Panc1 (cell line): ENCODE results near the gene SIRPA. TPM values are rescaled to one million over a fixed set of nuclear protein-coding genes. Genes with fewer than 3 reads are reported as not detected.

Source experiments
- ATAC-seq: fragments of 200-7000 bp; cut with Tn5 transposase; 2 replicates; pipeline ENCODE4 v1.9.1; 2020; ENCODE audit warnings: mild to moderate bottlenecking, moderate library complexity
- BruUV-seq: library from RNA; stranded (reverse); fragments of 400-500 nt; replicated peaks from 2 replicates; lab custom pipeline; 2021; lab: Mats Ljungman, UMichigan
- CTCF ChIA-PET: fragments of 300-600 bp; sonication (Branson Sonifier 250); formaldehyde crosslinking; loops from one replicate; lab custom pipeline; 2022; ENCODE audit warnings: antibody characterized with exemption; lab: Charles Lee
- POLR2A ChIA-PET: fragments of 300-600 bp; sonication (Branson Sonifier 250); formaldehyde crosslinking; loops from one replicate; lab custom pipeline; 2022; ENCODE audit warnings: antibody characterized with exemption; lab: Charles Lee
- DNase-seq: peaks from one replicate; pipeline ENCODE4 v3.0.0-alpha.2; 2010; ENCODE audit warnings: low read depth, low spot score
- H3K27ac ChIP-seq: 2 replicates; pipeline ENCODE4 v1.5.1; 2011; ENCODE audit warnings: mild to moderate bottlenecking, low read length, inconsistent platforms
- H3K27me3 ChIP-seq: fragments of 200-500 bp; sonication (Bioruptor generic); 2 replicates; pipeline ENCODE4 v1.6.0; 2014; ENCODE audit warnings: low read length, inconsistent platforms; ENCODE audit not compliant: control insufficient read depth, insufficient read depth
- H3K36me3 ChIP-seq: fragments of 200-500 bp; sonication (Bioruptor generic); 2 replicates; pipeline ENCODE4 v1.5.1; 2014; ENCODE audit warnings: inconsistent platforms, mild to moderate bottlenecking, low read length, moderate library complexity; ENCODE audit not compliant: control insufficient read depth, insufficient read depth
- H3K4me1 ChIP-seq: 2 replicates; pipeline ENCODE4 v1.5.1; 2011; ENCODE audit warnings: inconsistent platforms, mild to moderate bottlenecking, low read length, moderate library complexity; ENCODE audit not compliant: control insufficient read depth, insufficient read depth
- H3K4me3 ChIP-seq, 2 experiments: 2 replicates each; pipeline ENCODE4 v1.5.1; 2011 to 2012; ENCODE audit warnings: low read depth in 2 of 2, low read length in 2 of 2, mild to moderate bottlenecking in 2 of 2, inconsistent platforms in 1 of 2, moderate library complexity in 1 of 2
- H3K9me3 ChIP-seq: fragments of 200-500 bp; sonication (Bioruptor generic); 2 replicates; pipeline ENCODE4 v1.5.1; 2014; ENCODE audit warnings: low read depth, mild to moderate bottlenecking, inconsistent platforms, low read length, moderate library complexity; ENCODE audit not compliant: control insufficient read depth, insufficient read depth
- POLR2AphosphoS5 ChIP-seq: IDR thresholded peaks from 2 replicates; pipeline ENCODE4 v1.6.1; 2012; ENCODE audit warnings: mild to moderate bottlenecking, low read depth, low read length, moderate library complexity
- SIN3A ChIP-seq: IDR thresholded peaks from 2 replicates; pipeline ENCODE4 v1.6.1; 2012; ENCODE audit warnings: low read depth, mild to moderate bottlenecking, low read length, moderate library complexity, borderline replicate concordance; ENCODE audit not compliant: insufficient read depth
- TCF7L2 ChIP-seq: IDR thresholded peaks from 2 replicates; pipeline ENCODE4 v1.6.1; 2011; ENCODE audit warnings: mild to moderate bottlenecking, low read depth, low read length, inconsistent platforms
- in situ Hi-C: cut with HindIII; loops from 2 replicates; pipeline ENCODE4 v1.10.0; 2016; ENCODE audit warnings: low sequenced_read_pairs, low pct_unique_long_range_greater_than_20kb
- intact Hi-C: fragments of 100-400 bp; cut with micrococcal nuclease; formaldehyde crosslinking; loops from one replicate; pipeline ENCODE4 v1.10.0; 2022; ENCODE audit not compliant: unreplicated experiment
- total RNA-seq: library from RNA; stranded (reverse); gene quantifications from one replicate; pipeline ENCODE4 v1.2.1, GENCODE V29; 2021; ENCODE audit not compliant: unreplicated experiment
- TF ChIP-seq, protein P1 (sequence below), 2 experiments: IDR thresholded peaks; 2 replicates each; pipeline ENCODE4 v1.6.1; 2011 to 2012; ENCODE audit warnings: low read depth in 2 of 2, control low read depth in 1 of 2, low read length in 1 of 2, mild to moderate bottlenecking in 1 of 2, moderate library complexity in 1 of 2; ENCODE audit not compliant: insufficient read depth in 1 of 2
- TF ChIP-seq, protein P2 (sequence below): fragments of 450-650 bp; IDR thresholded peaks from 2 replicates; pipeline ENCODE4 v1.5.1; 2017; ENCODE audit warnings: mild to moderate bottlenecking

SIRPA gene
- total RNA-seq, 1 experiment from 2014 or later = 2.4 TPM

GRCh38 chr20:1915725-1916124 is 20.5 kb downstream of the SIRPA start:
- ATAC-seq (no peak), DNase-seq (no peak)
- H3K27me3 ChIP-seq = no peaks in the 10 kb centered on the region
- H3K27ac ChIP-seq = no peak overlapping the region
- no peaks in the 10 kb centered on the region for H3K4me1 ChIP-seq
- BruUV-seq = no TSS peak
- H3K9me3 ChIP-seq = no peaks in the 10 kb centered on the region
- intact Hi-C loops (no loop called here), in situ Hi-C loops (no loop called here)
- TF ChIP-seq SIN3A = no peak
- TF ChIP-seq, protein P1, sequence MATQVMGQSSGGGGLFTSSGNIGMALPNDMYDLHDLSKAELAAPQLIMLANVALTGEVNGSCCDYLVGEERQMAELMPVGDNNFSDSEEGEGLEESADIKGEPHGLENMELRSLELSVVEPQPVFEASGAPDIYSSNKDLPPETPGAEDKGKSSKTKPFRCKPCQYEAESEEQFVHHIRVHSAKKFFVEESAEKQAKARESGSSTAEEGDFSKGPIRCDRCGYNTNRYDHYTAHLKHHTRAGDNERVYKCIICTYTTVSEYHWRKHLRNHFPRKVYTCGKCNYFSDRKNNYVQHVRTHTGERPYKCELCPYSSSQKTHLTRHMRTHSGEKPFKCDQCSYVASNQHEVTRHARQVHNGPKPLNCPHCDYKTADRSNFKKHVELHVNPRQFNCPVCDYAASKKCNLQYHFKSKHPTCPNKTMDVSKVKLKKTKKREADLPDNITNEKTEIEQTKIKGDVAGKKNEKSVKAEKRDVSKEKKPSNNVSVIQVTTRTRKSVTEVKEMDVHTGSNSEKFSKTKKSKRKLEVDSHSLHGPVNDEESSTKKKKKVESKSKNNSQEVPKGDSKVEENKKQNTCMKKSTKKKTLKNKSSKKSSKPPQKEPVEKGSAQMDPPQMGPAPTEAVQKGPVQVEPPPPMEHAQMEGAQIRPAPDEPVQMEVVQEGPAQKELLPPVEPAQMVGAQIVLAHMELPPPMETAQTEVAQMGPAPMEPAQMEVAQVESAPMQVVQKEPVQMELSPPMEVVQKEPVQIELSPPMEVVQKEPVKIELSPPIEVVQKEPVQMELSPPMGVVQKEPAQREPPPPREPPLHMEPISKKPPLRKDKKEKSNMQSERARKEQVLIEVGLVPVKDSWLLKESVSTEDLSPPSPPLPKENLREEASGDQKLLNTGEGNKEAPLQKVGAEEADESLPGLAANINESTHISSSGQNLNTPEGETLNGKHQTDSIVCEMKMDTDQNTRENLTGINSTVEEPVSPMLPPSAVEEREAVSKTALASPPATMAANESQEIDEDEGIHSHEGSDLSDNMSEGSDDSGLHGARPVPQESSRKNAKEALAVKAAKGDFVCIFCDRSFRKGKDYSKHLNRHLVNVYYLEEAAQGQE (IDR thresholded peaks at IDR 0.05; ENCODE audit: insufficient read depth in 1 of 2, low read depth in 2 of 2, low read length in 1 of 2) = no peak
- no peak for TF ChIP-seq TCF7L2
- TF ChIP-seq POLR2AphosphoS5 = no peak
- POLR2A ChIA-PET = no interaction called here
- H3K4me3 ChIP-seq = no peak overlapping the region
- CTCF ChIA-PET = no interaction called here
- H3K36me3 ChIP-seq = no peaks in the 10 kb centered on the region

DNA sequence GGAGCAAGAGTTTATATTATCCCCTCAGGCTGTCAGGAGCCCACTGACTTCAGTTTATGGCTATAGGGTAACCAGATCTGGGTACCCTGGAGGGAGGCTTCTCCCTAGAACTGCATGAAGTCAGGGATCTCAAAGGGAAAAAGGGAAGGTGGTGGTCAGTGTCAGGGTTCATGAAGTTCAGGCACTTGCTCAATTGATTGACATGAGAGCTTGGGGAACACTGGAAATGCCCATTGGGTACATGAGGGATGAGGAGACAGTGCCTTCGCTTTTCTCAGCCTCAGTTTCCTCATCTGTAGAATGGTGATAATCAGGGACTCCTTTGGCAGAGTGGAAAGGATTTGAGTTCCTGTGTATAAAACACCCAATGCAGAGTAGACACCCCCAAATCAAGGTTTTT is 22.6 kb downstream of the SIRPA start:
- ATAC-seq (no peak), DNase-seq (no peak)
- H3K27me3 ChIP-seq = no peaks in the 10 kb centered on the region
- H3K4me3 ChIP-seq = no peak overlapping the region
- no peaks in the 10 kb centered on the region for H3K4me1 ChIP-seq
- no peak overlapping the region for H3K27ac ChIP-seq
- in situ Hi-C loops = no loop called here
- H3K9me3 ChIP-seq = no peaks in the 10 kb centered on the region
- CTCF ChIA-PET = no interaction called here
- BruUV-seq = no TSS peak
- intact Hi-C loops = no loop called here
- TF ChIP-seq, protein P2, sequence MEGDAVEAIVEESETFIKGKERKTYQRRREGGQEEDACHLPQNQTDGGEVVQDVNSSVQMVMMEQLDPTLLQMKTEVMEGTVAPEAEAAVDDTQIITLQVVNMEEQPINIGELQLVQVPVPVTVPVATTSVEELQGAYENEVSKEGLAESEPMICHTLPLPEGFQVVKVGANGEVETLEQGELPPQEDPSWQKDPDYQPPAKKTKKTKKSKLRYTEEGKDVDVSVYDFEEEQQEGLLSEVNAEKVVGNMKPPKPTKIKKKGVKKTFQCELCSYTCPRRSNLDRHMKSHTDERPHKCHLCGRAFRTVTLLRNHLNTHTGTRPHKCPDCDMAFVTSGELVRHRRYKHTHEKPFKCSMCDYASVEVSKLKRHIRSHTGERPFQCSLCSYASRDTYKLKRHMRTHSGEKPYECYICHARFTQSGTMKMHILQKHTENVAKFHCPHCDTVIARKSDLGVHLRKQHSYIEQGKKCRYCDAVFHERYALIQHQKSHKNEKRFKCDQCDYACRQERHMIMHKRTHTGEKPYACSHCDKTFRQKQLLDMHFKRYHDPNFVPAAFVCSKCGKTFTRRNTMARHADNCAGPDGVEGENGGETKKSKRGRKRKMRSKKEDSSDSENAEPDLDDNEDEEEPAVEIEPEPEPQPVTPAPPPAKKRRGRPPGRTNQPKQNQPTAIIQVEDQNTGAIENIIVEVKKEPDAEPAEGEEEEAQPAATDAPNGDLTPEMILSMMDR = no peak
- TF ChIP-seq SIN3A (no peak), TCF7L2 (no peak), POLR2AphosphoS5 (no peak)
- TF ChIP-seq, protein P1 (IDR thresholded peaks at IDR 0.05; ENCODE audit: insufficient read depth in 1 of 2, low read depth in 2 of 2, low read length in 1 of 2) = no peak
- H3K36me3 ChIP-seq = no peaks in the 10 kb centered on the region
- POLR2A ChIA-PET = no interaction called here
